ENCODE results near the gene NGFR. TPM values are rescaled to one million over a fixed set of nuclear protein-coding genes. Genes with fewer than 3 reads are reported as not detected.

The NGFR gene
- total and polyA plus RNA-seq, 9 of the 15 experiments (the other 6 are each of a cell fraction or from before 2014, with no cell fraction given) = 0.07 to 0.23 (median 0.13) TPM; not detected in 4

- no peak for TF ChIP-seq POLR2AphosphoS2 (IDR thresholded peaks at IDR 0.05; ENCODE audit: low read length)
- TF ChIP-seq KDM5B (IDR thresholded peaks at IDR 0.05; ENCODE audit: insufficient replicate concordance, low read depth, low read length) = no peak
- no peak for TF ChIP-seq SMARCA4 (IDR thresholded peaks at IDR 0.05)
- TF ChIP-seq SNIP1 (IDR thresholded peaks at IDR 0.05; ENCODE audit: low read depth) = no peak
Observed at GRCh38 chr17:49521471-49522356, 26.6 kb downstream of the NGFR start (continued).

- no peak overlapping the region for H3K9ac ChIP-seq (ENCODE audit: insufficient read depth in 1 of 2, low read depth in 2 of 2, low read length in 2 of 2)
- no peaks in the 10 kb centered on the region for H3K79me2 ChIP-seq (ENCODE audit: control insufficient read depth, insufficient read depth, low read length)
- no peak overlapping the region for H3K4me3 ChIP-seq
- ATAC-seq (no peak), FAIRE-seq (no peak), DNase-seq (ENCODE audit: extremely low read depth in 1 of 4, low spot score in 3 of 4) (no peak)
- intact Hi-C loops (cut with micrococcal nuclease) = no loop called here
- H3K9me1 ChIP-seq (ENCODE audit: control insufficient read depth, insufficient read depth, low read length) = no peaks in the 10 kb centered on the region
- no peak overlapping the region for H3K27ac ChIP-seq (ENCODE audit: extremely low read depth, low read depth, low read length)
- no peak overlapping the region for H2AFZ ChIP-seq (ENCODE audit: low read depth, low read length)
- ChIA-PET CTCF (ENCODE audit: low intra/inter-chr PET ratio) (no interaction called here), POLR2A (interaction anchor here (0.6 to 0.8 kb wide), 2 partner anchors 12 to 129 kb away, joined by 4 to 5 read pairs; no protein-coding TSS in a partner anchor)
- peaks cover 32 to 71% of the 10 kb centered on the region in 2 experiments; a peak in 4 of 5 replicates for H3K27me3 ChIP-seq (ENCODE audit: control insufficient read depth in 2 of 2, insufficient read depth in 2 of 2, low read length in 2 of 2)
- H3K4me2 ChIP-seq (ENCODE audit: insufficient read depth, low read length) = no peak overlapping the region
- no peaks in the 10 kb centered on the region for H3K4me1 ChIP-seq (replicated peaks in 1 of 2; ENCODE audit: control insufficient read depth in 2 of 2, insufficient read depth in 2 of 2, low read length in 2 of 2)
- 4% methylated on average over 6 of the region's 6 CpGs for WGBS (ENCODE audit: insufficient coverage, low coverage, missing lambda C conversion rate)
- no peaks in the 10 kb centered on the region for H3K36me3 ChIP-seq (ENCODE audit: control insufficient read depth, insufficient read depth, low read length)
- in situ Hi-C loops (cut with MboI) = no loop called here
- TF ChIP-seq EZH2 (IDR thresholded peaks at IDR 0.05; ENCODE audit: borderline replicate concordance, low read depth, low read length) = no peak
- TF ChIP-seq BMI1 (IDR thresholded peaks at IDR 0.05; ENCODE audit: low read length) = no peak
- TF ChIP-seq HMBOX1 (IDR thresholded peaks at IDR 0.05) = no peak
- no peaks in the 10 kb centered on the region; the same call in 1 of the 2 replicates for H4K20me1 ChIP-seq (replicated peaks; ENCODE audit: control insufficient read depth, insufficient read depth, low read length)
- no peaks in the 10 kb centered on the region for H3K9me3 ChIP-seq (replicated peaks; ENCODE audit: control insufficient read depth, insufficient read depth, low read depth, low read length)
- BruUV-seq (replicated peaks) = no TSS peak
Observed at GRCh38 chr17:49522357-49522890, 27.3 kb downstream of the NGFR start.
